CD14-positive monocyte (primary cell): ENCODE results near the gene BANP. TPM values are rescaled to one million over a fixed set of nuclear protein-coding genes. Genes with fewer than 3 reads are reported as not detected.

ENCODE experiments used
- DNase-seq, 3 donors: peaks; one replicate each; pipeline ENCODE4 v3.0.0-alpha.2; 2011 to 2022
- H2AFZ ChIP-seq: 2 replicates; pipeline ENCODE4 v1.6.0; 2012; ENCODE audit warnings: mild to moderate bottlenecking, low read depth, low read length, inconsistent platforms; ENCODE audit not compliant: insufficient read depth, poor library complexity, severe bottlenecking
- H3K27ac ChIP-seq, 2 donors: 1 replicate in 1 of 2; 2 replicates in 1 of 2; pipeline ENCODE4 v1.5.1; 2012 to 2013; ENCODE audit warnings: low read length in 2 of 2, control low read depth in 1 of 2, inconsistent platforms in 1 of 2, low read depth in 1 of 2, mild to moderate bottlenecking in 1 of 2
- H3K27me3 ChIP-seq, 2 donors: one replicate each; pipeline versions ENCODE4 v1.6.0 to v1.6.1; 2011 to 2013; ENCODE audit warnings: low read length in 2 of 2; ENCODE audit not compliant: control insufficient read depth in 2 of 2, insufficient read depth in 2 of 2
- H3K36me3 ChIP-seq, 2 donors: replicated peaks in 1 of 2; 1 replicate in 1 of 2; 2 replicates in 1 of 2; pipeline versions ENCODE4 v1.5.1 to v1.6.1; 2012 to 2013; ENCODE audit warnings: low read length in 2 of 2, control low read depth in 1 of 2, inconsistent platforms in 1 of 2, mild to moderate bottlenecking in 1 of 2; ENCODE audit not compliant: insufficient read depth in 2 of 2, control insufficient read depth in 1 of 2
- H3K4me1 ChIP-seq, 2 donors: 1 replicate in 1 of 2; 2 replicates in 1 of 2; pipeline versions ENCODE4 v1.5.1 to v1.6.1; 2012 to 2013; ENCODE audit warnings: low read length in 2 of 2, control low read depth in 1 of 2, inconsistent platforms in 1 of 2, mild to moderate bottlenecking in 1 of 2, moderate library complexity in 1 of 2; ENCODE audit not compliant: insufficient read depth in 2 of 2, control insufficient read depth in 1 of 2
- H3K4me2 ChIP-seq: replicated peaks from 2 replicates; pipeline ENCODE3; 2012; ENCODE audit warnings: low read length, moderate library complexity, mild to moderate bottlenecking; ENCODE audit not compliant: poor library complexity, severe bottlenecking; ENCODE audit errors: extremely low read depth
- H3K4me3 ChIP-seq, 3 experiments: fragments of 200-600 bp in 1 of 3; sonication (generic) in 1 of 3; replicated peaks in 1 of 3; 1 replicate in 2 of 3; 2 replicates in 1 of 3; pipeline ENCODE4 v1.5.1; 2011 to 2013; ENCODE audit warnings: low read length in 3 of 3, mild to moderate bottlenecking in 3 of 3, control low read depth in 2 of 3, low read depth in 2 of 3, inconsistent platforms in 1 of 3, moderate library complexity in 1 of 3
- H3K79me2 ChIP-seq: 2 replicates; pipeline ENCODE4 v1.6.0; 2012; ENCODE audit warnings: mild to moderate bottlenecking, control low read depth, inconsistent platforms, low read length, moderate library complexity; ENCODE audit not compliant: insufficient read depth
- H3K9ac ChIP-seq: 2 replicates; pipeline ENCODE4 v1.6.0; 2017; ENCODE audit warnings: low read length, mild to moderate bottlenecking; ENCODE audit not compliant: insufficient read depth, poor library complexity, severe bottlenecking
- H3K9me3 ChIP-seq, 2 donors: replicated peaks in 1 of 2; 1 replicate in 1 of 2; 2 replicates in 1 of 2; pipeline versions ENCODE4 v1.5.1 to v1.6.1; 2012 to 2013; ENCODE audit warnings: low read length in 2 of 2, control low read depth in 1 of 2; ENCODE audit not compliant: control insufficient read depth in 1 of 2, insufficient read depth in 1 of 2
- H4K20me1 ChIP-seq: 2 replicates; pipeline ENCODE4 v1.6.0; 2012; ENCODE audit warnings: mild to moderate bottlenecking, low read length, control low read depth, moderate library complexity; ENCODE audit not compliant: insufficient read depth
- H3K27ac Mint-ChIP-seq, 7 donors: one replicate each; pipeline ENCODE4 v1.8.0; 2020; ENCODE audit warnings: mild to moderate bottlenecking in 7 of 7, mixed read lengths in 7 of 7, moderate library complexity in 6 of 7, inconsistent platforms in 2 of 7
- H3K27me3 Mint-ChIP-seq, 3 donors: one replicate each; pipeline ENCODE4 v1.8.0; 2021 to 2022; ENCODE audit warnings: low read depth in 3 of 3, mild to moderate bottlenecking in 3 of 3, mixed read lengths in 3 of 3, moderate library complexity in 3 of 3, inconsistent platforms in 1 of 3
- H3K36me3 Mint-ChIP-seq, 2 donors: one replicate each; pipeline ENCODE4 v1.8.0; 2020; ENCODE audit warnings: mixed read lengths in 2 of 2, inconsistent platforms in 1 of 2, mild to moderate bottlenecking in 1 of 2
- H3K4me1 Mint-ChIP-seq: one replicate; pipeline ENCODE4 v1.8.0; 2020; ENCODE audit warnings: mild to moderate bottlenecking, mixed read lengths
- H3K4me3 Mint-ChIP-seq, 2 donors: one replicate each; pipeline ENCODE4 v1.8.0; 2020; ENCODE audit warnings: mild to moderate bottlenecking in 2 of 2, mixed read lengths in 2 of 2, moderate library complexity in 1 of 2
- H3K9me3 Mint-ChIP-seq, 7 donors: one replicate each; pipeline ENCODE4 v1.8.0; 2020 to 2022; ENCODE audit warnings: mixed read lengths in 7 of 7, mild to moderate bottlenecking in 6 of 7, moderate library complexity in 6 of 7, inconsistent platforms in 2 of 7
- WGBS: methylation state at CpG from one replicate; pipeline ENCODE4 v1.1.5; 2013; ENCODE audit warnings: missing lambda C conversion rate; ENCODE audit not compliant: insufficient coverage; 5-methylcytosine and 5-hydroxymethylcytosine counted together
- intact Hi-C, 2 donors: fragments of 100-400 bp; cut with micrococcal nuclease; formaldehyde crosslinking; loops; one replicate each; pipeline versions ENCODE4 v1.15.0 to v1.15.1; 2023
- polyA plus RNA-seq, 3 donors: library from polyadenylated mRNA; depleted of rRNA in 1 of 3; unstranded in 2 of 3; stranded (reverse) in 1 of 3; fragments of 300-500 nt in 2 of 3; fragments of >200 nt in 1 of 3; fragmentation: Illumina TruSeq in 2 of 3; gene quantifications; 1 replicate in 2 of 3; 2 replicates in 1 of 3; pipeline ENCODE4 v1.2.3, GENCODE V29; 2012 to 2021
- TF ChIP-seq, protein P1 (sequence below): fragments of 200-600 bp; IDR thresholded peaks from one replicate; pipeline ENCODE4 v1.8.0; 2022; ENCODE audit warnings: antibody characterized with exemption, mild to moderate bottlenecking

The BANP gene
- polyA plus RNA-seq, 3 donors, result 10.1 to 40.9 (median 11.7) TPM

DNA sequence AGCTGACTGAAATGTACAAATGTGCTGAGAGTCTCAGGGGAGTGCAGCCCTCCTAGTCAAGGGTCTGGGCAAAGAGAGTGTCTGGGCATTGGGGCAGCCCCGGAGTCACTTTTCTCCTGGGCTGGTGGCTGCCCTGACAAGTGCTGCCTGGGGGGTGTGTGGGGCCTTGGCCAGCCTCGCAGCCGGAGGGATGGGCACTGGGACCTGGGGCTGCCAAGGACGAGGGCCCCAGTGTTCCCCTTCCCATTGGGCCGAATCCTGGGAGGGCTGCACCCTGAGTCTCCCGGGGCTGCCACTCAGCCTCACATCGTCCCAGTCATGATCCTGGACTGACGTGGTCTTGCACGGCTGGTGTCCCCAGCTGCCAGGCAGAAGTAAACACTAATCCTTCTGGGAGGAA lies 132.3 kb downstream of the BANP start:
- Mint-ChIP-seq H3K36me3 (peaks cover 19 to 27% of the 10 kb centered on the region in 2 donors), H3K9me3 (peaks cover 0 to 2% (median 0%) of the 10 kb centered on the region in 7 donors), H3K4me3 (peak overlapping the region in 1 of 2 donors; percentile 32), H3K27ac (peak overlapping the region in 2 of 7 donors; percentile 6 to 68), H3K4me1 (no peaks in the 10 kb centered on the region), H3K27me3 (peaks cover 0 to 2% (median 0%) of the 10 kb centered on the region in 3 donors)
- no peaks in the 10 kb centered on the region for H3K4me1 ChIP-seq
- H4K20me1 ChIP-seq, result no peaks in the 10 kb centered on the region
- H3K4me2 ChIP-seq, result no peak overlapping the region
- TF ChIP-seq, protein P1, sequence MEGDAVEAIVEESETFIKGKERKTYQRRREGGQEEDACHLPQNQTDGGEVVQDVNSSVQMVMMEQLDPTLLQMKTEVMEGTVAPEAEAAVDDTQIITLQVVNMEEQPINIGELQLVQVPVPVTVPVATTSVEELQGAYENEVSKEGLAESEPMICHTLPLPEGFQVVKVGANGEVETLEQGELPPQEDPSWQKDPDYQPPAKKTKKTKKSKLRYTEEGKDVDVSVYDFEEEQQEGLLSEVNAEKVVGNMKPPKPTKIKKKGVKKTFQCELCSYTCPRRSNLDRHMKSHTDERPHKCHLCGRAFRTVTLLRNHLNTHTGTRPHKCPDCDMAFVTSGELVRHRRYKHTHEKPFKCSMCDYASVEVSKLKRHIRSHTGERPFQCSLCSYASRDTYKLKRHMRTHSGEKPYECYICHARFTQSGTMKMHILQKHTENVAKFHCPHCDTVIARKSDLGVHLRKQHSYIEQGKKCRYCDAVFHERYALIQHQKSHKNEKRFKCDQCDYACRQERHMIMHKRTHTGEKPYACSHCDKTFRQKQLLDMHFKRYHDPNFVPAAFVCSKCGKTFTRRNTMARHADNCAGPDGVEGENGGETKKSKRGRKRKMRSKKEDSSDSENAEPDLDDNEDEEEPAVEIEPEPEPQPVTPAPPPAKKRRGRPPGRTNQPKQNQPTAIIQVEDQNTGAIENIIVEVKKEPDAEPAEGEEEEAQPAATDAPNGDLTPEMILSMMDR, result no peak
- H3K9me3 ChIP-seq, result no peaks in the 10 kb centered on the region
- WGBS, result 96% methylated on average over 3 of the region's 9 CpGs
- H3K79me2 ChIP-seq, result no peaks in the 10 kb centered on the region
- H3K36me3 ChIP-seq, result peaks cover 3 to 8% of the 10 kb centered on the region in 2 donors
- no peak for DNase-seq
- H3K27ac ChIP-seq, result no peak overlapping the region
- intact Hi-C loops, result no loop called here
- H3K27me3 ChIP-seq, result no peaks in the 10 kb centered on the region
- no peak overlapping the region for H3K4me3 ChIP-seq
- H2AFZ ChIP-seq, result no peak overlapping the region
- no peak overlapping the region for H3K9ac ChIP-seq

DNA sequence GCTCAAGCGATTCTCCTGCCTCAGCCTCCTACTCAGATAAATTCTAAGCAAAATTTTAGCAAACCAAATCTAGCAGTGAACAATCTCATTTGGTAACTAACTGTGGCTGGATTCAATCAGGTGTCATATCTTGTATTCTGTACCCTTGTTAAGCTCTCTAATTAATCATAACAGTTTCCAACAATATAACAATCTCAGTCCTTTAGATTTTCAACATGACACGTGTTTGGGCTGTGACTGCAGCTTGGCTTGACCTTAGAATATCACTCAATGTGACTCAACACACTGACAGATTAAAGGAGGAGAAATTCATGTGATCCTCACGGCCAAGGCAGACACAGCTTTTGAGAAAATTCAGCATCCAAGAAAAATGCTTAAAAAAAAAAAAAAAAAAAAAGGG lies 133.6 kb downstream of the BANP start:
- Mint-ChIP-seq H3K27ac (no peak overlapping the region), H3K36me3 (peaks cover 16 to 22% of the 10 kb centered on the region in 2 donors), H3K27me3 (peaks cover 0 to 2% (median 0%) of the 10 kb centered on the region in 3 donors), H3K4me3 (no peak overlapping the region), H3K9me3 (peaks cover 0 to 2% (median 0%) of the 10 kb centered on the region in 7 donors), H3K4me1 (peaks cover 7% of the 10 kb centered on the region)
- 100% methylated on average over 2 of the region's 3 CpGs for WGBS
- H3K9me3 ChIP-seq, result no peaks in the 10 kb centered on the region
- TF ChIP-seq, protein P1, result no peak
- DNase-seq, result no peak
- no peaks in the 10 kb centered on the region for H4K20me1 ChIP-seq
- H3K27me3 ChIP-seq, result no peaks in the 10 kb centered on the region
- H3K27ac ChIP-seq, result no peak overlapping the region
- H3K4me1 ChIP-seq, result peaks cover 6 to 9% of the 10 kb centered on the region in 2 donors
- H3K4me3 ChIP-seq, result no peak overlapping the region
- no peak overlapping the region for H2AFZ ChIP-seq
- H3K79me2 ChIP-seq, result no peaks in the 10 kb centered on the region
- no peak overlapping the region for H3K9ac ChIP-seq
- intact Hi-C loops, result no loop called here
- H3K4me2 ChIP-seq, result no peak overlapping the region
- H3K36me3 ChIP-seq, result peaks cover 3 to 7% of the 10 kb centered on the region in 2 donors
